IMR-90 (cell line): ENCODE measurements around the gene ADGRF5. TPM values are rescaled to one million over a fixed set of nuclear protein-coding genes. Genes with fewer than 3 reads are reported as not detected.

Experiments
- polyA plus RNA-seq, 3 experiments: library from polyadenylated mRNA; depleted of rRNA; stranded (reverse); fragments of >200 nt; gene quantifications; 2 replicates each; pipeline ENCODE4 v1.2.3, GENCODE V29; 2012; ENCODE audit warnings: low replicate concordance in 1 of 3
- total RNA-seq: library from RNA; depleted of rRNA; stranded (reverse); fragments of >200 nt; gene quantifications from 2 replicates; pipeline ENCODE4 v1.2.3, GENCODE V29; 2012; rRNA removed

Gene ADGRF5
- total and polyA plus RNA-seq, 2 of the 4 experiments (the other 2 are of a cell fraction) = not detected

Other genes starting within 250 kb of the ADGRF5 start
- not detected in 2 replicates for gene TDRD6, start 234.1 kb downstream of the ADGRF5 start, total RNA-seq
- not detected in 2 replicates for gene TDRD6, start 234.1 kb downstream of the ADGRF5 start, polyA plus RNA-seq (2012; rRNA removed)
- gene PLA2G7, start 186.6 kb downstream of the ADGRF5 start, total RNA-seq = not detected in 2 replicates
- gene PLA2G7, start 186.6 kb downstream of the ADGRF5 start, polyA plus RNA-seq (2012; rRNA removed) = not detected in 2 replicates
- not detected in 2 replicates for gene ANKRD66, start 175.0 kb downstream of the ADGRF5 start, total RNA-seq
- gene ANKRD66, start 175.0 kb downstream of the ADGRF5 start, polyA plus RNA-seq (2012; rRNA removed) = not detected in 2 replicates
- gene MEP1A, start 128.5 kb downstream of the ADGRF5 start, total RNA-seq = not detected in 2 replicates
- gene MEP1A, start 128.5 kb downstream of the ADGRF5 start, polyA plus RNA-seq (2012; rRNA removed) = not detected in 2 replicates
- not detected in 2 replicates for gene ADGRF1, start 120.4 kb upstream of the ADGRF5 start, total RNA-seq
- not detected in 2 replicates for gene ADGRF1, start 120.4 kb upstream of the ADGRF5 start, polyA plus RNA-seq (2012; rRNA removed)